PC-3 (cell line): ENCODE results near the gene TTF2. TPM values are rescaled to one million over a fixed set of nuclear protein-coding genes. Genes with fewer than 3 reads are reported as not detected.

ENCODE experiments used
- ATAC-seq: fragments of 200-7000 bp; cut with Tn5 transposase; 2 replicates; pipeline ENCODE4 v1.9.1; 2020; ENCODE audit warnings: mild to moderate bottlenecking, moderate library complexity
- BruUV-seq: library from RNA; stranded (reverse); fragments of 400-500 nt; replicated peaks from 2 replicates; lab custom pipeline; 2021; lab: Mats Ljungman, UMichigan
- CTCF ChIA-PET: fragments of 300-600 bp; sonication (Branson Sonifier 250); formaldehyde crosslinking; loops from one replicate; lab custom pipeline; 2022; ENCODE audit warnings: antibody characterized with exemption; lab: Charles Lee
- POLR2A ChIA-PET: fragments of 300-600 bp; sonication (Branson Sonifier 250); formaldehyde crosslinking; loops from one replicate; lab custom pipeline; 2022; ENCODE audit warnings: antibody characterized with exemption; ENCODE audit not compliant: unreplicated experiment; lab: Charles Lee
- DNase-seq: peaks from one replicate; pipeline ENCODE4 v3.0.0-alpha.2; 2015
- H2AFZ ChIP-seq: fragments of 300-600 bp; sonication (generic); 2 replicates; pipeline ENCODE4 v1.6.0; 2016; ENCODE audit warnings: antibody characterized with exemption, low read length
- H3F3A ChIP-seq: fragments of 300-600 bp; sonication (generic); one replicate; pipeline ENCODE4 v1.6.0; 2017; ENCODE audit warnings: antibody characterized with exemption, low read length, control low read depth, mild to moderate bottlenecking; ENCODE audit not compliant: unreplicated experiment
- H3K27ac ChIP-seq: fragments of 300-600 bp; sonication (generic); 2 replicates; pipeline ENCODE4 v1.5.1; 2016; ENCODE audit warnings: mild to moderate bottlenecking, low read length
- H3K27me3 ChIP-seq: fragments of 300-600 bp; sonication (generic); 2 replicates; pipeline ENCODE4 v1.6.1; 2016; ENCODE audit warnings: low read length, mixed read lengths
- H3K36me3 ChIP-seq: fragments of 300-600 bp; sonication (generic); 2 replicates; pipeline ENCODE4 v1.6.1; 2016; ENCODE audit warnings: low read depth, mixed run types, low read length, mixed read lengths
- H3K4me1 ChIP-seq: fragments of 300-600 bp; sonication (generic); 2 replicates; pipeline ENCODE4 v1.5.1; 2016; ENCODE audit warnings: low read length; ENCODE audit not compliant: insufficient read depth
- H3K4me2 ChIP-seq: fragments of 300-600 bp; sonication (generic); 2 replicates; pipeline ENCODE4 v1.6.0; 2016; ENCODE audit warnings: low read length
- H3K4me3 ChIP-seq: fragments of 300-600 bp; sonication (generic); 2 replicates; pipeline ENCODE4 v1.5.1; 2016; ENCODE audit warnings: mild to moderate bottlenecking, low read length, mixed read lengths
- H3K79me2 ChIP-seq: fragments of 300-600 bp; sonication (generic); 2 replicates; pipeline ENCODE4 v1.6.1; 2017; ENCODE audit warnings: low read length, mixed read lengths
- H3K9ac ChIP-seq: fragments of 300-600 bp; sonication (generic); 2 replicates; pipeline ENCODE4 v1.6.0; 2016; ENCODE audit warnings: mild to moderate bottlenecking, low read length
- H3K9me2 ChIP-seq: fragments of 300-600 bp; sonication (generic); replicated peaks from 2 replicates; pipeline ENCODE4 v1.6.1; 2016; ENCODE audit warnings: mixed run types, low read length, mixed read lengths
- H3K9me3 ChIP-seq: fragments of 300-600 bp; sonication (generic); 2 replicates; pipeline ENCODE4 v1.6.1; 2016; ENCODE audit warnings: low read length, mixed read lengths
- H4K20me1 ChIP-seq: fragments of 300-600 bp; sonication (generic); 2 replicates; pipeline ENCODE4 v1.6.1; 2016; ENCODE audit warnings: low read length, mixed read lengths
- CTCF ChIP-seq: fragments of 300-600 bp; sonication (generic); conservative IDR thresholded peaks from 2 replicates; pipeline ENCODE4 v1.5.1; 2017; ENCODE audit warnings: antibody characterized with exemption, low read depth, mild to moderate bottlenecking, low read length
- EZH2 ChIP-seq: fragments of 300-600 bp; sonication (generic); IDR thresholded peaks from one replicate; pipeline ENCODE4 v1.6.1; 2017; ENCODE audit warnings: antibody characterized with exemption, mild to moderate bottlenecking, low read length; ENCODE audit not compliant: unreplicated experiment
- EZH2phosphoT487 ChIP-seq: fragments of 300-600 bp; sonication (generic); IDR thresholded peaks from 2 replicates; pipeline ENCODE4 v1.6.1; 2018; ENCODE audit warnings: mild to moderate bottlenecking, antibody characterized with exemption, low read length, borderline replicate concordance
- intact Hi-C: fragments of 100-400 bp; cut with micrococcal nuclease; formaldehyde crosslinking; loops from 2 replicates; pipeline ENCODE4 v1.9.0; 2023
- total RNA-seq: library from RNA; depleted of rRNA; stranded (reverse); fragments of >200 nt; gene quantifications from 2 replicates; pipeline ENCODE4 v1.2.3, GENCODE V29; 2014

Gene TTF2
- total RNA-seq, 1 experiment from 2014 or later, result 25.1 TPM

DNA sequence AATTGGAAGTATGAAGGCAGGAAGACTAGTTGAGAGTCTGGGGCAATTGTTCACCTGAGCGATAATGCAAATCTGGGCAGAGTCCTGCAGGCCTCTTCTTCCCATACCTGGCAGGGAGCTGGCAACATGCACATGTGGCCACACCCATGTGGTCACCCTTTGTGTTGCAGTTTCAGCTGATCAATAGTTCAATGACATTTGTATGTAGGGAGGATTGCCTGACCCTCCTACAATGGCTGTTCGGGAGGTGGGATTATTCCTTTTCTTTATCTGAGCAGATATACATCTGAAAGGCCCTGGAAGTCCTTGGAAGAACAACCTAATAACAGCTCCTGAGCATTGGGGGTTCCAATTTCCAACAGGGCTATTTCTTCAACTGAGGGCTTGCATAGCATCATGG is 76.6 kb downstream of the TTF2 start:
- BruUV-seq, result no TSS peak
- DNase-seq (no peak), ATAC-seq (no peak)
- TF ChIP-seq EZH2phosphoT487, result no peak
- no peak for TF ChIP-seq EZH2
- no peak for TF ChIP-seq CTCF
- Histone ChIP-seq H3K9ac (no peak overlapping the region), H3K9me2 (no peaks in the 10 kb centered on the region), H3K79me2 (no peaks in the 10 kb centered on the region), H4K20me1 (no peaks in the 10 kb centered on the region), H3K9me3 (no peaks in the 10 kb centered on the region), H3K4me2 (no peak overlapping the region), H3K4me3 (no peak overlapping the region), H3F3A (no peaks in the 10 kb centered on the region), H2AFZ (no peak overlapping the region), H3K27me3 (no peaks in the 10 kb centered on the region), H3K27ac (no peak overlapping the region), H3K36me3 (no peaks in the 10 kb centered on the region), H3K4me1 (no peaks in the 10 kb centered on the region)
- ChIA-PET POLR2A (no interaction called here), CTCF (no interaction called here)
- intact Hi-C loops, result no loop called here

- no peak overlapping the region for H3K9ac ChIP-seq
- H2AFZ ChIP-seq, result no peak overlapping the region
- intact Hi-C loops, result no loop called here
- H4K20me1 ChIP-seq, result no peaks in the 10 kb centered on the region
- no peak for ATAC-seq
- no peak overlapping the region for H3K4me3 ChIP-seq
- H3K27ac ChIP-seq, result no peak overlapping the region
- H3K79me2 ChIP-seq, result no peaks in the 10 kb centered on the region
- H3K9me3 ChIP-seq, result no peaks in the 10 kb centered on the region
- TF ChIP-seq EZH2, result no peak
- TF ChIP-seq EZH2phosphoT487, result no peak
- TF ChIP-seq CTCF, result no peak
- no peaks in the 10 kb centered on the region for H3F3A ChIP-seq
- POLR2A ChIA-PET, result no interaction called here
- CTCF ChIA-PET, result no interaction called here
- no peaks in the 10 kb centered on the region for H3K9me2 ChIP-seq
- no peaks in the 10 kb centered on the region for H3K36me3 ChIP-seq
- no peaks in the 10 kb centered on the region for H3K27me3 ChIP-seq
- no TSS peak for BruUV-seq
- no peak overlapping the region for H3K4me2 ChIP-seq
- no peaks in the 10 kb centered on the region for H3K4me1 ChIP-seq
- DNase-seq, result no peak
Observed at GRCh38 chr1:117137281-117137855, 77.2 kb downstream of the TTF2 start.

GRCh38 chr1:117138106-117138505 is 78.0 kb downstream of the TTF2 start:
- no TSS peak for BruUV-seq
- Histone ChIP-seq H4K20me1 (no peaks in the 10 kb centered on the region), H3K9ac (no peak overlapping the region), H3F3A (no peaks in the 10 kb centered on the region), H2AFZ (no peak overlapping the region), H3K27ac (no peak overlapping the region), H3K9me2 (no peaks in the 10 kb centered on the region), H3K4me1 (peaks cover 3% of the 10 kb centered on the region), H3K4me3 (no peak overlapping the region), H3K4me2 (no peak overlapping the region), H3K36me3 (no peaks in the 10 kb centered on the region), H3K79me2 (no peaks in the 10 kb centered on the region), H3K9me3 (no peaks in the 10 kb centered on the region), H3K27me3 (no peaks in the 10 kb centered on the region)
- ChIA-PET CTCF (no interaction called here), POLR2A (no interaction called here)
- ATAC-seq (no peak), DNase-seq (no peak)
- no peak for TF ChIP-seq EZH2
- no peak for TF ChIP-seq CTCF
- TF ChIP-seq EZH2phosphoT487, result no peak
- intact Hi-C loops, result no loop called here
